Activated CD4-positive, alpha-beta T cell treated with anti-CD3 and anti-CD28 coated beads, Interleukin-2, amount 10 ng/mL, durations not matched to agents 24 days and 14 days (primary cell): ENCODE results near the gene CPLX3. TPM values are rescaled to one million over a fixed set of nuclear protein-coding genes. Genes with fewer than 3 reads are reported as not detected.

Experiments used
- DNase-seq: peaks from one replicate; pipeline ENCODE4 v3.0.0; 2022
- H3K27ac Mint-ChIP-seq: one replicate; pipeline ENCODE4 v1.8.0; 2022; ENCODE audit warnings: mild to moderate bottlenecking, mixed read lengths
- H3K27me3 Mint-ChIP-seq: one replicate; pipeline ENCODE4 v1.8.0; 2022; ENCODE audit warnings: mixed read lengths
- H3K36me3 Mint-ChIP-seq: one replicate; pipeline ENCODE4 v1.8.0; 2022; ENCODE audit warnings: low read depth, mild to moderate bottlenecking, mixed read lengths
- H3K4me1 Mint-ChIP-seq: one replicate; pipeline ENCODE4 v1.8.0; 2021; ENCODE audit warnings: mixed read lengths
- H3K4me3 Mint-ChIP-seq: one replicate; pipeline ENCODE4 v1.8.0; 2022; ENCODE audit warnings: mild to moderate bottlenecking, moderate library complexity, mixed read lengths
- H3K9me3 Mint-ChIP-seq: one replicate; pipeline ENCODE4 v1.8.0; 2021; ENCODE audit warnings: mixed read lengths
- intact Hi-C: fragments of 100-400 bp; cut with micrococcal nuclease; formaldehyde crosslinking; loops from one replicate; pipeline ENCODE4 v1.15.1; 2023
- total RNA-seq: library from RNA; stranded (reverse); gene quantifications from 2 replicates; pipeline ENCODE4 v1.2.3, GENCODE V29; 2022

Gene CPLX3
- total RNA-seq, 1 donor from 2014 or later = 0.09 TPM

DNA sequence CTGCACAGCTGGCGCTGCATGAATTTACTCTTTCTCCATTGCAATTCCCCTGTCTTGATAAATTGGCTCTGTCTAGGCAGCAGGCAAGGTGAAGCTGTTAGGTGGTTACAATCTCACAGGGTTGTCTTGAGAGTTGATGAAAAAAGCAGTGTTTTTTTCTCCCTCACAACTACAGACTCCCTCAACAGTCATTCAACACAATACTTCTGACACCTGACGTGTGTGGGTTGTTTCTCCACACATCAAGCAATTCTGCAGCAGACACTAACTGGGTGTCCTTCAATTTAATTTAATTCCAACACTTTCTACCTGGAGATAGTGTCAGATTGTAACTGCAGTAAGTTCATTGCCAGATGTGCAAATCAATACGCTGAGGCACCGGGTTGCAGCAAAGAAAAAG lies 51.8 kb downstream of the CPLX3 start:
- no peak for DNase-seq
- no peaks in the 10 kb centered on the region for H3K9me3 Mint-ChIP-seq

More for the DNA sequence above, 51.8 kb downstream of the CPLX3 start:
- Mint-ChIP-seq H3K4me1 (peaks cover 9% of the 10 kb centered on the region), H3K36me3 (no peaks in the 10 kb centered on the region), H3K27me3 (no peaks in the 10 kb centered on the region), H3K4me3 (no peak overlapping the region), H3K27ac (no peak overlapping the region)
- intact Hi-C loops = no loop called here

Other genes starting within 250 kb of the CPLX3 start
- gene CLK3, start 210.8 kb upstream of the CPLX3 start, total RNA-seq = 112 and 113 TPM in 2 replicates
- gene EDC3, start 130.6 kb upstream of the CPLX3 start, total RNA-seq = 45.7 and 50.2 TPM in 2 replicates
- 0.31 and 0.42 TPM in 2 replicates for gene CYP1A1, start 101.1 kb upstream of the CPLX3 start, total RNA-seq
- gene CYP1A2, start 77.8 kb upstream of the CPLX3 start, total RNA-seq = not detected in 2 replicates
- gene CSK, start 44.5 kb upstream of the CPLX3 start, total RNA-seq = 332 and 340 TPM in 2 replicates
- 0.33 and 0.36 TPM in 2 replicates for gene LMAN1L, start 13.8 kb upstream of the CPLX3 start, total RNA-seq
- gene ULK3, start 16.5 kb downstream of the CPLX3 start, total RNA-seq = 52.6 and 57.3 TPM in 2 replicates
- gene SCAMP2, start 46.7 kb downstream of the CPLX3 start, total RNA-seq = 89.4 and 94.8 TPM in 2 replicates
- 63.9 and 64.4 TPM in 2 replicates for gene MPI, start 63.4 kb downstream of the CPLX3 start, total RNA-seq
- 68.0 and 82.0 TPM in 2 replicates for gene FAM219B, start 80.2 kb downstream of the CPLX3 start, total RNA-seq
- gene COX5A, start 111.4 kb downstream of the CPLX3 start, total RNA-seq = 314 and 317 TPM in 2 replicates
- gene RPP25, start 130.1 kb downstream of the CPLX3 start, total RNA-seq = 13.1 and 13.9 TPM in 2 replicates
- 0.92 and 1.3 TPM in 2 replicates for gene SCAMP5, start 168.9 kb downstream of the CPLX3 start, total RNA-seq
- gene PPCDC, start 197.0 kb downstream of the CPLX3 start, total RNA-seq = 21.4 and 24.5 TPM in 2 replicates